Occipital lobe (tissue), 3 donors: Measurements from ENCODE around the gene TBC1D3K. TPM values are rescaled to one million over a fixed set of nuclear protein-coding genes. Genes with fewer than 3 reads are reported as not detected.
"Not testable (repeated sequence)": the region's sequence is repeated elsewhere in the genome, so short reads cannot be mapped to it uniquely, and the experiment has no call there.

Experiments
- DNase-seq: peaks from one replicate; lab custom pipeline; 2025; lab: John Stamatoyannopoulos, UW
- small RNA-seq: library from RNA; depleted of rRNA; stranded (forward); fragments of <200 nt; gene quantifications from one replicate; pipeline ENCODE3, GENCODE V24; 2014
- total RNA-seq: library from RNA; depleted of rRNA; stranded (reverse); fragments of >200 nt; gene quantifications from one replicate; pipeline ENCODE4 v1.2.3, GENCODE V29; 2014

The TBC1D3K gene
- total RNA-seq = not detected

GRCh38 chr17:37924115-37924514 is at the start of gene TBC1D3K:
Gene TBC1D3K, plus strand, starts transcription at chr17:37924415. Its CDS starts 1,585 bp downstream, at chr17:37926000.
- not testable (repeated sequence) for DNase-seq

GRCh38 chr17:37884516-37884915 is 39.7 kb upstream of the TBC1D3K start:
- DNase-seq = no peak

- DNase-seq = no peak
Observed at GRCh38 chr17:37885136-37885535, 39.1 kb upstream of the TBC1D3K start.

GRCh38 chr17:37888881-37889280 is 35.3 kb upstream of the TBC1D3K start:
- no peak for DNase-seq

- DNase-seq = not testable (repeated sequence)
Observed at GRCh38 chr17:37896961-37897360, 27.3 kb upstream of the TBC1D3K start.

Small RNAs within 50 kb of the gene (small RNA-seq; reads per million reads assigned to genes)
- gene RF00001 = not detected
- not detected for gene RNU6-489P

Other genes starting within 250 kb of the TBC1D3K start
- not detected for gene HNF1B, start 179.4 kb upstream of the TBC1D3K start, total RNA-seq
- gene TBC1D3L, start 64.6 kb downstream of the TBC1D3K start, total RNA-seq = 0.78 TPM
- 1.6 TPM for gene TBC1D3D, start 79.6 kb downstream of the TBC1D3K start, total RNA-seq
- not detected for gene TBC1D3C, start 144.2 kb downstream of the TBC1D3K start, total RNA-seq
- gene TBC1D3E, start 203.5 kb downstream of the TBC1D3K start, total RNA-seq = not detected